ENCODE measurements around the gene BANF1. TPM values are rescaled to one million over a fixed set of nuclear protein-coding genes. Genes with fewer than 3 reads are reported as not detected.

Gene BANF1
- total RNA-seq, 4 donors from 2014 or later = 23.9 to 68.9 (median 51.0) TPM

DNA sequence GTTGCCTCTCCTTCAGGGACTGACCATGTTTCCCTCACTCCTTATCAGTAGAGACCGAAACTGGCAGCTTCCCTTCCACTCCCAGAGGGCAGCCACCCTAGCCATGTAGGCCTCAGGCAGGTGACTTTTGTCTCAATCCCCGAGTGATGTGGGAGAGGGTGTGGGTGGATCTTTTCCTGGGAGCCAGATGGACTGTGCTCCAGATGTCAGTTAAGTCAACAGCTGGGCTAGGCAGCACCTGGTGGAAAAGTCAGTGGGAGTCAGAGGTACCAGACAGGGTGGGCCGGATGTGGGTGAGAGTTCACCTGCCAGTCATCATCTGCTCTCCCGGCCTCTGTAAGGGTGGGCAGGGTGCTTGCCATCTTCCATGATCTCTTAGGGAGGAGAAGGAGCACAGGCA lies 1.9 kb downstream of the BANF1 start:
- Histone ChIP-seq H3K4me3 (no peak overlapping the region), H3K27me3 (no peaks in the 10 kb centered on the region), H3K4me1 (peaks cover 0 to 29% (median 16%) of the 10 kb centered on the region in 4 donors), H3K9me3 (no peaks in the 10 kb centered on the region), H3K27ac (no peak overlapping the region), H3K36me3 (peaks cover 0 to 32% (median 5%) of the 10 kb centered on the region in 3 donors)
- WGBS, 2 donors = 80 to 88% methylated on average over 4 of the region's 4 CpGs
- TF ChIP-seq EP300 (IDR thresholded peaks at IDR 0.05) (no peak), POLR2A (IDR thresholded peaks at IDR 0.05) (no peak)
- TF ChIP-seq, protein P1, sequence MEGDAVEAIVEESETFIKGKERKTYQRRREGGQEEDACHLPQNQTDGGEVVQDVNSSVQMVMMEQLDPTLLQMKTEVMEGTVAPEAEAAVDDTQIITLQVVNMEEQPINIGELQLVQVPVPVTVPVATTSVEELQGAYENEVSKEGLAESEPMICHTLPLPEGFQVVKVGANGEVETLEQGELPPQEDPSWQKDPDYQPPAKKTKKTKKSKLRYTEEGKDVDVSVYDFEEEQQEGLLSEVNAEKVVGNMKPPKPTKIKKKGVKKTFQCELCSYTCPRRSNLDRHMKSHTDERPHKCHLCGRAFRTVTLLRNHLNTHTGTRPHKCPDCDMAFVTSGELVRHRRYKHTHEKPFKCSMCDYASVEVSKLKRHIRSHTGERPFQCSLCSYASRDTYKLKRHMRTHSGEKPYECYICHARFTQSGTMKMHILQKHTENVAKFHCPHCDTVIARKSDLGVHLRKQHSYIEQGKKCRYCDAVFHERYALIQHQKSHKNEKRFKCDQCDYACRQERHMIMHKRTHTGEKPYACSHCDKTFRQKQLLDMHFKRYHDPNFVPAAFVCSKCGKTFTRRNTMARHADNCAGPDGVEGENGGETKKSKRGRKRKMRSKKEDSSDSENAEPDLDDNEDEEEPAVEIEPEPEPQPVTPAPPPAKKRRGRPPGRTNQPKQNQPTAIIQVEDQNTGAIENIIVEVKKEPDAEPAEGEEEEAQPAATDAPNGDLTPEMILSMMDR (IDR thresholded peaks at IDR 0.05) = no peak
- DNase-seq (ENCODE audit: low spot score in 2 of 2) = no peak

DNA sequence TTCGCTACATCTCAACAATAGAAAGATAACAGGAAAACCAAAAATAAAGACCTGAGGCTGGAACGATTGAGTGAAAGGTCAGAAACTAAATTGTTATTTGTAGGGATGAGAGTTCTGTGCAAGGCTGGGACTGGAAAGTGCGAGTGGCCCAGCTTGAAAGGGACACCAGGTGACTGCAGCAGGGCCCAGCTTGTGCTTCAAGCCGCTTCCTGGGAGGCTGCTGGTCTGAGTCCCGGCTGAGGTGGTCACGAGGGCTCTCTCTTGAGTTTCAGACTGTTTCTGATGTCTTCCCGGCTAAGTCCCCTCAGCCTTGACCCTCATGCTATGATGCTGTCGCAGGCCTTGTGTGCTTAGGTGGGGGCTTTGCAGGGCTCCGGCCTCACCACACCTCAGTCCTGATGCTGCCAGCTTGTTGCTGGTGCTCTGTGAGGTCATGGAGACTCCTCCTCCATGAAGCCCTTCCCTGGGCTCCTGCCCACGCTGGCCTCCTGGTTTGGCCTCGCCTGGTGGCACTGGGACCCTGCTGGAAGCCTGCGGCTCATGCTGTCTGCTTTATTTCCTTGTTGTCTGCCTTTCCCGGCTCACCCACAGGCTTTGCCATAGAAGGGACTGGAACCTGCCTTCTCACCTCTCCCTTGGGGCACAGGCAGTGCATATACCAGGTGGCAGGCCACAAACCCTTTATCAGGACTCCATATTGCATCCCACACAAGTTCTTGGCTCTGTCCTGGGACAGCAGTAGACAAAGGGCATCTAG lies 4.0 kb downstream of the BANF1 start:
- no peak for TF ChIP-seq POLR2A (IDR thresholded peaks at IDR 0.05)
- TF ChIP-seq EP300 (IDR thresholded peaks at IDR 0.05) = no peak
- TF ChIP-seq, protein P1 (IDR thresholded peaks at IDR 0.05) = no peak

DNA sequence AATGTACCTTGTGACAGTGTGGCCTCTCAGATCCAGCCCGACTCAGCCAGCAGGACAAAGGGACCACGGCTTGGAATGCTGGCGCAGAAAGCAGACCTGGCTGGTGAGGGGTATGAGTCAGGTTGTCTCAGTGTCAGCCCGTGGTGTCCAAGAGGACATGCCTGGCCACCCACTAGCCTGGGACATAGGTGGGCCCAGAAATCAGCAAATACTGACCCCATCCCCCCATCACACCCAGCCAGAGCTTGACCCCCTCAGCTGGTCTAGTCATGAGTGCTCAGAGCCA lies 4.5 kb downstream of the BANF1 start:
- TF ChIP-seq, protein P1 (IDR thresholded peaks at IDR 0.05) = no peak
- TF ChIP-seq POLR2A (IDR thresholded peaks at IDR 0.05) (no peak), EP300 (IDR thresholded peaks at IDR 0.05) (no peak)
- Histone ChIP-seq H3K4me3 (no peak overlapping the region), H3K4me1 (peaks cover 0 to 19% (median 11%) of the 10 kb centered on the region in 4 donors), H3K27me3 (peaks cover 0 to 2% of the 10 kb centered on the region in 2 donors), H3K27ac (no peak overlapping the region), H3K36me3 (peaks cover 0 to 20% (median 0%) of the 10 kb centered on the region in 3 donors), H3K9me3 (no peaks in the 10 kb centered on the region)
- DNase-seq (ENCODE audit: low spot score in 2 of 2) = no peak
- 70 to 90% methylated on average over 3 to 4 of the region's 4 CpGs for WGBS, 2 donors

More for the DNA sequence above, 4.0 kb downstream of the BANF1 start:
- Histone ChIP-seq H3K27ac (no peak overlapping the region), H3K36me3 (peaks cover 0 to 20% (median 0%) of the 10 kb centered on the region in 3 donors), H3K4me3 (no peak overlapping the region), H3K27me3 (no peaks in the 10 kb centered on the region), H3K9me3 (no peaks in the 10 kb centered on the region), H3K4me1 (peaks cover 0 to 13% (median 9%) of the 10 kb centered on the region in 4 donors)
- no peak for DNase-seq (ENCODE audit: low spot score in 2 of 2)
- 76 to 82% methylated on average over 13 of the region's 13 CpGs for WGBS, 2 donors

DNA sequence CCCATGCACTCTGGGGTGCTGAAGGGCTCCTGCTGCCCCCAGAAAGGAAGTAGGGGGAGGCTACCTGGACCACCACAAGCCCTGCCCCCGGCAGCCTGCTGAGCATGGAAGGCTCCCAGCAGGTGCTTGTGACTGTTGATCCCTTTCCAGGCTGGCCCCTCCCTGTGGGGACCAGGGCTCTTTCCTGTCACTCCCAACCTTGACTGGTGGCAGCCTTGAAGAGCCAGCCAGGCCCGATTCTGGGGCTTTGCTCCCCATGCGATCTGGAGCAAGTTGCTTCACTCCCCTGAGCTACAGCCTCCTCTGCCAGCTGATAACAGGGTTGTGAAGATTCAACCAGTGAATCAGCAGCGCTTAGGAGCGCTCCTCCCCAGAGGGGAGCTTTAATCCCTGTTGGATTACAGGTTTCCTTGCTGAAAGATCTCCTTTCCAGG lies 4.9 kb downstream of the BANF1 start:
- peaks cover 0 to 20% (median 0%) of the 10 kb centered on the region in 3 donors for H3K36me3 ChIP-seq
- TF ChIP-seq EP300 (IDR thresholded peaks at IDR 0.05) = no peak
- TF ChIP-seq, protein P1 (IDR thresholded peaks at IDR 0.05) = no peak
- TF ChIP-seq POLR2A (IDR thresholded peaks at IDR 0.05) = no peak
- no peak overlapping the region for H3K27ac ChIP-seq
- no peak overlapping the region for H3K4me3 ChIP-seq
- 55 to 72% methylated on average over 3 to 5 of the region's 5 CpGs for WGBS, 2 donors
- H3K27me3 ChIP-seq = peaks cover 0 to 6% of the 10 kb centered on the region in 2 donors
- no peaks in the 10 kb centered on the region for H3K9me3 ChIP-seq
- peaks cover 0 to 22% (median 15%) of the 10 kb centered on the region in 4 donors for H3K4me1 ChIP-seq
- no peak for DNase-seq (ENCODE audit: low spot score in 2 of 2)

DNA sequence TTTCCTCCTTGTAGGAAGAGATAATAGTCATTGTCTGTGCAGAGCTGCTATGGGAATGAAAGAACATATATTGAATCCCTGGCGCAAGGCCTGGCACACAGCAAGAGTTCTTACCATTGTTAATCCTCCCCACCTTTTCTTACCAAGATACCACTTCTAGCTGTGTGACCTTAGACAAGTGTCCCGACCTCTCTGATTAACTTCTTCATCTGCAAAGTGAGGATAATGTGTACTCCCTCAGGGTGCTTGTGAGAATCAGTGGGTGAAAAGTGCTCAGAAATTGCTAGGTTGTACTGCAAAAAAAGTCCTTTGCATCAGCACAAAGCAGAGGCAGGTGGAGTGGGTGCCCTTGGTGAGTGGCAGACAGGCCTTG lies 5.8 kb downstream of the BANF1 start:
- WGBS, 2 donors = 94% methylated on average over 2 of the region's 2 CpGs
- Histone ChIP-seq H3K4me3 (no peak overlapping the region), H3K36me3 (peaks cover 0 to 20% (median 0%) of the 10 kb centered on the region in 3 donors), H3K27me3 (peaks cover 0 to 13% of the 10 kb centered on the region in 2 donors), H3K27ac (no peak overlapping the region), H3K9me3 (no peaks in the 10 kb centered on the region), H3K4me1 (peaks cover 0 to 21% (median 12%) of the 10 kb centered on the region in 4 donors)
- TF ChIP-seq POLR2A (IDR thresholded peaks at IDR 0.05) = no peak
- TF ChIP-seq, protein P1 (IDR thresholded peaks at IDR 0.05) = no peak
- TF ChIP-seq EP300 (IDR thresholded peaks at IDR 0.05) = no peak
- no peak for DNase-seq (ENCODE audit: low spot score in 2 of 2)
